ENCODE data around the gene FOSL2.

Gene FOSL2

DNA sequence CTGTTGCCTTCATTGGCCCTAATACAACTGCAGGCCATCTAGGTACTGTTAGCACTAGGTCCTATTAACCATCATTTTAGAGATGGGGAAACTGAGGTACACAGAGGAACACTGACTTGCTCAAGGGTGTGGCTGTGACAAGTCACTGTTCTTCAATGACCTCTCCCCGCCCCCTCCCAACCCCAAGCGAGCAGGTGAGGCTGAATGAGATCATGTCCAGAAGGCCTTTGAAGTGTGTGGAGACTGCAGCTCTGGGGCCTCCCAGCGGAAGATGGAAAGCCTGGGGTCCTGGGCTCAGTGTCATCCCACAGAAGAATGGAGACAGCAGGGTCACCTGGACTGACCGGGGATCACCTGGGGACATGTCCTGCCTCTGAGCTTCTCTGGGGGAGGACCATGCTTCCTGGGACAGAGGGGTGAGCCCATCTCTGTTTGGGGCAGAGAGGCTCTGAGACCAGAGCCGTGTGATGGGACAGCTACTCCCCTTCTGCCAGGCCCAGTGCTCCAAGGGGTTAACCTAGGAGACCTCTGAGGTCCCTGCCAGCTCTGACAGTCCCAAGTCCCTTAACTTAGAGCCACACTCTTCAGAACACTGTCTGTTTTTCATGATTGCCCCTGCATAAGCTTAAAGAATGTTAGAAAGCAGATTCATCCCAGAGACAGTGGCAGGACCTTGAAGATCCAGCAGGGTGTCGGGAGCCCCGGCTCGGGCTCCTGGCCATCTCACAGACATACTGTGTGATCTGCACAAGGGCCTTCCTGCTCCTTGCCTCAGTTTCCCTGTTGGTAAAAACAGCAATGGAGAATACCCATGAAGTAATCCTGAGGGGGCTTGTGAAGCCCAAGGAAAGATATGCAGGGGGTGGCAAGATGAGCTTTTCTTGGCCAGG lies 16.7 kb upstream of the FOSL2 start:
- DNase-seq, result no peak

DNA sequence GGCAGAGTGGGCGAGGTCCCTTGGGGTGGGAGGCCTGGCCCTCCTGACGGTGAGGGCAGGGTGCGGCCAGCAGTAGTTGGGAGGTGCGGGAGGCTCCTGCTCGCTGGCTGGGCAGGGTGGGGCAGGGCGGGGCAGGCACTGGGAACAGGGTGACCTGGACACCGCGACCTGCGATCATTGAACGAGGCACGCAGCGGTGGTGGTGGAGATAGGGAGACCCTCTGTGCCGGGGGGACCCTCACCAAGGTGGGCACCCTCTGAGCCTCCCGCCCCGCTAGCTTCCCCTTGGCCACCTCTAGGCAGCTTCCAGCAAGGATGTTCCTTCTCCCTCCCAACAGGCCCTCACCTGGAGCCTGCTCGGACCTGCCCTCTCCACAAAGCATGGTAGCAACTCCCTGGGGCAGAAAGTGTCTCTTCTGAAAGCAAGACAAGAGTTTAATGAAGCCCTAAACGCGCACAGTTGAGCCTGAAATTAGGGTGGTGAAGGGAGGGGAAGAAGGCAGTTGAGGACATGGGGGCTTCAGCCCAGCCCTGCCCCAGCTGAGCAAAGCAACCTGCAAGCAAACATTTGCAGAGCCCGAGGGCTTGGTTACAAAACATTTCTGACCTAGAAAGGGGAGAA lies 15.4 kb upstream of the FOSL2 start:
- no peak for DNase-seq

DNA sequence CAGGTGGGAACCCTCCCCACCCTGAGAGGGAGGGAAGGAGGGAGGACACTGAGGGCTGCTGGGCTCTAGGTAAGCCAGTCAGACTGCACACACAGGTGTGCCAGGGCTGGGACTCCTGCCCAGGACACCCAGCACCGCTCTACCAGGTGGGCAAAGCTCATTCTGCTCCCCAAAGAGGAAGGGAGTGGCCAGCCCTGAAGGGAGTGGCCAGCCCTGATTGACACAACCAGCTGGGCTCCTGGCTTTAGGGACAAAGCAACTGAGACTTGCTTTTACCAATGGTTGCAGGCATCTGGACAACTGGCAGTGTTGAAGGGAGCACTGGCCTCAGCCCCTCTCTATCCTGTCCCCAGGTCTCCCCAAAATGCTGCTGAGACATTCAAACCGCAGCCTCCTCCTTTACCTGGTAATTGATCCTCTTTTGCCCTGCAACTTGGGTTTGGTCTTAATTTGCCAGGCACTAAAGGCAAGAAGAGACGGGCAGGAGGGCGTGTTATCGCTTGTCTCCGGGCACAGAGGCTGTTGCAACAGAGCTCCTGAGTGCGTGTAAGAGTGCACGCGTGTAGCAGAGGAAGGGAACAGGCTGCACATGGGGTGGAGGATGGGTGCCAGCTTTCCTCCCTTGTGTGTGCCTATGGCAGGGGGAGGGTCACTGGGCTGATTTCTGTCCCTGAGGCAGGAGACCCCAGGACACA lies 14.5 kb upstream of the FOSL2 start:
- DNase-seq, result no peak

DNA sequence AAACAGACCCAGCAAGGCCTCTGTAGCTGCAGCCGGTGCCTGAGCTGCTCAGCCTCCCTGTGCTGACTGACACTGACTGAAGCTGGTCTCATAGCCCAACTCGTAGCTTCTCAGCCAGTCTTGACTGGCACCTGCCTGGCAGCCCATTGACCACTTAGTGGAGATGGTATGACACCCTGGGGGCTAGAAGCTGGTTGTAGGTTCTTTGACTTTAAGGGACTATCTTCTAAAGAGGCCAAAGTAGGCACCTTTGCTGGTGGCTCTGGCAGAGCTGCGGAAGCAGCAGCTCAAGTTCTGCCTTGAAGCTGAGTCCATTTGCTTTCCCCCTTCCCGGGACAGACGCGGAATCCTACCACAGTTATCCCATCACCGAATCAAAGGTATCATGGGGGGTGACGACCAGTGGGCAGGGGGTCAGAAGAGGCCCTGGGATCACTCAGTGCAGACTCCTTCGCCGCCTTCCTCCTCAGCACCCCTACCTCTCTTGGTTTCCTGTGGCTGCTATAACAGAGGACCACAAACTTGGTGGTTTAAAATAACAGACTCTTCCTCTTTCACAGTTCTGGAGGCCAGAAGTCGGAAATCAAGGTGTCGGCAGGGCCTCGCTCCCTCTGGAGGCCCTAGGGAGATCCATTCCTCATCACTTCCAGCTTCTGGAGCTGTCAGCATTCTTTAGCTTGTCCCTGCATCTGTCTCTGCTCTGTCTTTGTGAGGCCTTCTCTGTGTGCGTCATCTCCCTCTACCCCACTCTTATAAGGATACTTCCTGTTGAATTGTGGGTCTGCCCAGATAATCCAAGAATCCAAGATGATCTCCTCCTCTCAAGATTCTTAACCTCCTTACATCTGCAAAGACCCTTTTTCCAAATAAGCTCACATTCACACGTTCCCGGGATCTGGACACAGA lies 13.7 kb upstream of the FOSL2 start:
- no peak for DNase-seq

DNA sequence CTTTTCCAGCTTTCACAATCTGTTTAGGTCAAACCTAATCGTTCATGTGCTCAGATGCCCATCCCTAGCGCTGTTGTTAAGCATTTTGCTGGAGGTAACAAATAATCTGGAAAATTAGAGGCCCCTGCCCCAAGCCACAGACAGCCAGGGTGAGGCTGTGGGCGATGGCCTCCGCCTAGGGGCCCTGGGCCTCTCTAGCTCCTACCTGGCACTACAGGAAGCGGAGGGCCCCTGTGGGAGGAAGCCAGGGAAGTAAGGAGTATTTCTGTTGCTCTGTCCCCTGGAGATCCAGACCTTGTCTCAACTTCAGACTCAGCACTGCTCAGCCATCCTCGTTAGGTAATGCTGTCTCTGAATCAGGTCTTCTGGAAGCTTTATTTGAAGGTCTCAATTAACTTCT lies 12.4 kb upstream of the FOSL2 start:
- no peak for DNase-seq

DNA sequence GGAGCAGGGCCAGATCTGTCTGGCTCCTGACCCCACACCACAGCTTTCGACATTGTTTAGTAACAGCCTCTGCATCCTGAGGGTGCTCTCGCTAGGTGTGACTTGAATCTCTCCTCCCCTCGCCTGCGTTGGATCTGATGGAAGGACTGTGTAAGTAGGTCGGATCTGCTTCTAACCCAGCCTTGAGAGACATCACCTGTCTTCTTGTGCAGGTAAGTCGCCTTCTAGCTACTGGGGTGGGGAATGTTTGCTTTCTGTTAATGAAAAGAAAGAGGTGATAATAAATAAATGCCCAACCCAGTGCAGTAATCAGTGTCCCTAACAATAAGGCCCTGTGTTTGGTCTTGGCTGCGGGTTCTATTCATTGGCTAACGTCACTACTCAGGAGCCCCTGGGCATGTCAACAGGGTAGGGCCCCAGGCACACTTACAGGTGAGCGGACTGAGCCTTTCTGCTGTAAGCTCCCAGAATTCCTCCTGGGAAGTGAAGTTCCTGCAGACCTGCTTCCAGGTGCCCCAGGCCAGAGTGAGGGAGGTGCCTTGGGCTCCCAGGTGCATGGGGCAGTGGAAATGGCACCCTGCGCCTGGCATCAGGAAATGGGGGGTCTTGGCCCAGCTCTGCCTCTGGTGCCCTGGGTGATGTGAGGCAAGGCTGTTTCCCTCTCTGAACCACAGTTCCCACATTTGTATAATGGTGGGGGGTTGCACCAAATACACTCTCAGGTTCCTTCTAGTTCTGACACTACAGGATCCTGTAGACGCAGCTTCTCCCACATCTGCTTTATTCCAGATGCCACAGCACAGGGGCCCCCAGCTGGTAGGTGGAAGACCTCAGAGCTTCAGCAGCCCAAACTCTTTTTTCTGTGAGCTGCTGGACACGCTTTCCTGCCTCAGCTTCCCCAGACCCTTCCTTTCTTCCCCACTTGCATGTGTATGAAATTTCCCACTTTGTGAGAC lies 11.2 kb upstream of the FOSL2 start:
- no peak for DNase-seq

DNA sequence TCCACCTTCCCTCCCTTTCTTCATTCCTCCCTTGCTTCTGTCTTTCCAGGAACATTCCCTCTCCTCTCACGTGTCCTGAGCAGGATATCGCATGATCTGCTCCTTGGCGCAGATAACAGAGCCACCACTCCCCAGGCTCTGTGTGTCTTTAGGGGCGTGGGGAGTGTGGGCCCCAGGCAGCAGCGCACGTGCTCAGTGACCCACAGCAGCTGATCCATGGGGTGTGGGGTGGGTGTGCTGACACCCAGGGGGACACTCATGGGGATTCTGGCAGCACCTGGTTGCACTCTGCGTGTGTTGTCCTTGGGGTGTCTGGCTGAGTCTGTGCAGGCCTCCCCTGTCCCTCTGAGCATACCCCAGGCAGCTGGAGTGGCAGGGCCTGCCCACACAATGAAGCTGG lies 9.9 kb upstream of the FOSL2 start:
- no peak for DNase-seq

DNA sequence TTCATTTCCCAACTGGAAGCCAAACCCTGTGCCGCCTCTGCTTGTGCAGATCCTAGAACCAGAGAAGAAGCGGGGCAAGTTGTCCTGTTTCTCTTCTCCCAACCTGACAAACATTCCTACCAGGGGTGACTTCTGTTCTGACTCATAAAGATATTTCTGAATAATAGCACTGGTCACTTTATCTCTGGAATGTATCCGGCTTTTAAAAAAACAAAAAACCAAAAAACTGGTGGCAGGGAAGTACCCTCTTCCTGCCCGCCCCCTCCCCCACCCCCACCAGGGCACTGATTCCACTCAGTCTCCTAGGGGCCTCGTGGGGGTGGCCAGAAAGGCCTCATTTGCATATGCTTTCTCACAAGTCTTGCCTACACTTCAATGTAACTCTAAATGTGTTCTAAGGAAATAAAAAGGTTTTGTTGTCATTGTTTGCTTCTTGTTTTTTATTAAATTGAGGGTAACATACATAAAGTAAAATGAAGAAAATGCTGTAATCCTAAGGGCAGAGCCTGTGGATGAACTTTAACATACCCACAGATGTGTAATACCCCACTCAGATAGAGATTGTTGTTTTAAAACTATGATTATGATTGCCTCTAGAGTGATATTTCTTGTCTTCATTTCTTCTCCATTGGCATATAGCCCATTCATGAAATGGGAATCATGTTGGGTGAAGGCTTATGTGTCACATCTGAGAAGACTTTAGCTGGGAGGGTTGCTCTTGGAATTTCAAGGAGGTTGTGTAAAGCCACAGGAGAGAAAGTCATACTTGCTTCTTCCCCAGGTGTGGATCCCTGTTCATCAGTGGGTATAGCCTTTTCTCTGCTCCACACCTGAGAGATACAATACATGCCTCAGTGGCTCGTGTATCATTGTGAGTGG lies 5.3 kb upstream of the FOSL2 start:
- no peak for DNase-seq

DNA sequence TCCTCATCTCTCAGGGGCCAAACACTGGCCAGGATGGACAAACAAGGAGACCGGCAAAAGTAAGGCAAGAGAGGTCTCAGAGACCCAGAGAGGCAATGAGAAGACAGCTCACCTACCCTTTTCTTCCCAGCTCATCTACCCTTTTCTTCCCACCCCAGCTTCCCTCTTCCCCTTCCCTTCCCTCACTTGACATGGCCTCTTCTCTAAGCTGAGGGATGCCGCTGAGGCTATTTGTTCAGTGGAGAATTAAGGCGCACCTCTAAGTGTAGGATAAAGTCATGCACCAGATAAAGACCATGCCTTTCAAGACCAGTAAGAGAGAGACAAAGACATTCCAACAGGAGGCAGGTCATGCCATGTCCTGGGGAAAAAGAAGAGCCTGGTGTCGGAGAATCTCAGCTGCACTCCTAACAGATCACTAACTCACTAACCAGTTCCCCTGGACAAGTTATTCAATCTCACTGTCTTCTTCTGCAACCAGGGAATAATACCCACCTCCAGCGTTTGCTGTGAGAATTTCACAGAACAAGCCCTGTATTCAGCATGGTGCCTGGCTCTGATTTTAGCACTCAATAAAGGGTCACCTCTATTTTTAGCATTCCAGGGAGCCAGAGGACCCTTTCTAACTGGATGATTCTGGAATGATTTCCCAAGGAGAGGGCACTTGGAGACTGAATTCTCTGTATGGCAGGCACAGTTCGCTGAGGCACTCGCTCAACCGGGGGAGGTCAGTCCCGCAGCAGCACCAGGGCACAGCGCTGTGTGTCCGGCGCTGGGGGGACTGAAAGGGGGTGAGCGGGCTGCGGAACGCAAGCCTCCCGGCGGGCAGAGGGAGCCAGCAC lies 3.0 kb upstream of the FOSL2 start:
- DNase-seq, result no peak

DNA sequence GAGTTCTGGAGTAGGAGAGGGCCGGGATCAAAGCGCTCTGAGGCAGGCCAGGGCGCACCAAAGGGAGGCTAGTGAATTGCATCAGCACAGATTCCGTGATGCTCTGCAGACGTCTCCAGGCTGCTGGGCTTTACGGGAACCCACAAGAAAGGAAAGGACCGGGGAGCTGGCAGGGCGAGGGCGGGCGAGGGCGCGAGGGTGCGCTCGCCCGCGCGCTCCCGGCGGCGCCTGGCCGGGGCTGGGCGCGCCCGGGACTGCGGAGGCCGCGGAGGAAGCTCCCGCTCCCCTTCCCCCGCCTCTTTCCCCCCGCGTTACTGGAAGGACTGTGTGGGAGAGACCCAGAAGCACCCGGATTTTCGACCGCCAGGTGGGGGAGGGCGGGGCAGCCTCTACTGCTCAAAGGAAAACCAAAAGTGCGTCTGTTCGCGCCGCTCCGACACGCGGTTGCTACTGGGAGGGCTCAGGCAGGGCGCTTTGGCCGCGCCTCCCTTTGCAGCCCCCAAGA lies 2.4 kb upstream of the FOSL2 start:
- peak in 1 of 2 experiments; percentile 76 for DNase-seq

DNA sequence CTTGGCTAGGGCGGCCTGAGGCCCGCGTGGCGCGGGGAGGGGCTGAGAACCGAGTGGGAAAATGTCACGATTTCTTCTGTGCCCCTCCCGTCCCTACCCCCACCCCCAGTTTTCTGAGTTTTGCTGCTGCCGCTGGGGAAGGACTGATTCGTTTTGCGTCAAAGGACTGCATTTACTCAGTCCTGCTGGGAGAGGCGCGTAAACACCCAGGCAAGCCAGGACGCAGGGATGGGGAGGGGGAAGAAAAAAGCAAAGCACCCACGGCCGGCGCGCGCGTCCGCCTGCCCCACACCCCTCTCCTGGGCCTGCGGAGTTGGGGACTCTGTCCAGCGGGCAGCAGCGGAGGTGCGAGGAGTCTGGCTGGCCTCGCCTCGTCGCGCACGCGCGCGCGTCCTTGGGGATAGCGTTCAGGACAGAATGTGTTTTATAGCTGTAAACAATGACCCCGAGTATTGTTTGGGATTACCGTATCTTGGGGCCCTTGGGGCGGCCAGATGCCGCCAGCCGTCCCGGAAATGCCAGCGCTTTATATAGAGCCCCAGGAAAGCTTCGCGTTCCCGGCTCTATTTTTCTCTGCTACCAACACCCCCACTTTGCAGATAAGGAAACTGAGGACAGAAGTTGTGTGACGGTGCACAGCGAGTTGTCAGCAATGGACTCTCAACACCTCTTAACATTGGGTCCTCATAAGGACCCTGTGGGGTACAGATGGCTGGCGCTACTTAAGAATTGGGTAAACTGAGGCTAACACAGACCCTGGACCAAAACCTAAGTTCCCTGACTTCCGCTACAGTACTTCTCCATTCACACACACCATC lies 1.7 kb upstream of the FOSL2 start:
- peak in 1 of 2 experiments; percentile 52 for DNase-seq

DNA sequence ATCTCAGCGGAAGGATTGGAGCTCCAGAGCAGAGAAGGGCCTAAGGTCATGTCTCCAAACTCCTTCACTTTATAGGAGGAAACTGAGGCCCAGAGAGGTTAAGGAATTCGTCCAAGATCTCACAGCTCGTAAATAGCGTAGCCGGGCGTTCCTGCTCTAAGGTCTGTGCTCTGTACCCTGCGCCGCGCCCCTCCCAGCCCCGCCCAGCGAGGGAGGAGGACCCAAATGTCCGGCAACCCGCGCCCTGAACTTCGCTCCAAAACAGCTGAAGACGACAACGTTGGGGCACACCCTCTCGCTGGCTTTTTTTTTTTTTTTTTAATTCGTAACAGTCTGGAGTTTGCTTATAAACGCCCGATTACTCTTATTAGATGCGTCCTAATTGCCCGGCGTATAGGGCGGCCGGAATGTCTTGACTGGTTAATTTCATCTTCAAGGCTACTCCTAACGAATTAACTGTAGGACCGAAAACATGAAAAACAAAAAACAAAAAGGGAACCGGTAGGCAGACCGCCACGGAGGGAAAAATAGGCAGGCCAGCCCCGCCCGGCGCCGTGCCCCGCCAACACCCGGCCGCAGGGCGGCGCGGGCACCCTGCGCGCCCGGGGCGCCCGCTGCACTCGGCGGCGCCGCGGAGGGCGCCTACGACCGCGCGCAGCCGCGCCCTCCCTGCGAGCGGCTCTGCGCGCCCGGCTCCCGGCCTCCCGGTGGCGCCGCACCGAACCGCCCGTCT lies 928 bp upstream of the FOSL2 start:
- peak in 1 of 2 experiments; percentile 85 for DNase-seq

DNA sequence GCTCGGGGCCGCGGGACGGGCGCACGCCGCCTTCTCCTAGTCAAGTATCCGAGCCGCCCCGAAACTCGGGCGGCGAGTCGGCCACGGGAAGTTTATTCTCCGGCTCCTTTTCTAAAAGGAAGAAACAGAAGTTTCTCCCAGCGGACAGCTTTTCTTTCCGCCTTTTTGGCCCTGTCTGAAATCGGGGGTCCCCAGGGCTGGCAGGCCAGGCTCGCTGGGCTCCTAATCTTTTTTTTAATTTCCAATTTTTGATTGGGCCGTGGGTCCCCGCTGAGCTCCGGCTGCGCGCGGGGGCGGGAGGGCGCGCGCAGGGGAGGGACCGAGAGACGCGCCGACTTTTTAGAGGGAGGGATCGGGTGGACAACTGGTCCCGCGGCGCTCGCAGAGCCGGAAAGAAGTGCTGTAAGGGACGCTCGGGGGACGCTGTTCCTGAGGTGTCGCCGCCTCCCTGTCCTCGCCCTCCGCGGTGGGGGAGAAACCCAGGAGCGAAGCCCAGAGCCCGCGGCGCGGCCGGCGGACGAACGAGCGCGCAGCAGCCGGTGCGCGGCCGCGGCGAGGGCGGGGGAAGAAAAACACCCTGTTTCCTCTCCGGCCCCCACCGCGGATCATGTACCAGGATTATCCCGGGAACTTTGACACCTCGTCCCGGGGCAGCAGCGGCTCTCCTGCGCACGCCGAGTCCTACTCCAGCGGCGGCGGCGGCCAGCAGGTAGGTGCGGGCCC lies 617 bp downstream of the FOSL2 start:
- DNase-seq, result peak in 1 of 2 experiments; percentile 72

DNA sequence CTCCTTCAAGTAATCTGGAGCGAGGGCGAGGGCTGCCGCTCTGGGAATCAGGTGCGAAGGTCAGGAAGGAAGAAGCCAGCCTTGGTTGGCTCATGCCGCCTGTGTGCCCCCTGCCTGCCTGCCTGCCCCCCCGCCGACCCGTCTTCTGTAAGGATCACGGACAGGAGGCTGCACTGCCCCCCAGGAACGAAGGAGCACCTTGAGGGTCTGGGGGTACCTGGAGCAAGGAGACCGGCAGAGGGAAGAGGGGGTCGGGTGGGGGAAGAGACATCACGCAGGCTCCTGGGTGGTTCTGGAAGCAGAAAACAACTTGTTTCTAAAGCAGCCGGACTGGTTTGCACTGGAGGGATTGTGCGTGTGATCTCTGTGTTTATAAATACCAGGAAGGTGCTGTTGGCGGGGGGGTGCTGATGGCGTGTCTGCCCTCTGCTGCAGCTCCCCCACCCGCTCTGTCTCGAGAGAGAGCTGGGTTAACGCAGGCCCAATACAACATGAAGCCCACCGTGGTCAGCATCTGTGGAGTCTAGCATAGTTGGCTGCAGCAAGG lies 1.7 kb downstream of the FOSL2 start:
- peak in 1 of 2 experiments; percentile 29 for DNase-seq

DNA sequence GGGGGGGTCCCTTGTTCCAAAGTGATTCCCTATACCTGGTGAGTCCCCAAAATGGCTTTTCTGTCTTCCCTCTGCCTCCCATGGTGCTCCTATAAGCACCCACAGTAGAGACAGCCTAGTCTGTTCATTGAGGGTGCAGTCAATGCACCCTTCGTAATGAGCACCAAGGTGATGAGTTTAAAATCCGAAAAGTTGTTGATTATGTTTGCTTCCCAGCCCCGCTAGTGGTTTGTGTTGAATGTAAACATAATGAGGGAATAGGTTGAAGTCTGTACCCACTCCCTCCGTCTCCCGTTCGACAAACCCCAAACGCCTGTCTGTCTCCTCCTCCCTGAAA lies 2.3 kb downstream of the FOSL2 start:
- no peak for DNase-seq

DNA sequence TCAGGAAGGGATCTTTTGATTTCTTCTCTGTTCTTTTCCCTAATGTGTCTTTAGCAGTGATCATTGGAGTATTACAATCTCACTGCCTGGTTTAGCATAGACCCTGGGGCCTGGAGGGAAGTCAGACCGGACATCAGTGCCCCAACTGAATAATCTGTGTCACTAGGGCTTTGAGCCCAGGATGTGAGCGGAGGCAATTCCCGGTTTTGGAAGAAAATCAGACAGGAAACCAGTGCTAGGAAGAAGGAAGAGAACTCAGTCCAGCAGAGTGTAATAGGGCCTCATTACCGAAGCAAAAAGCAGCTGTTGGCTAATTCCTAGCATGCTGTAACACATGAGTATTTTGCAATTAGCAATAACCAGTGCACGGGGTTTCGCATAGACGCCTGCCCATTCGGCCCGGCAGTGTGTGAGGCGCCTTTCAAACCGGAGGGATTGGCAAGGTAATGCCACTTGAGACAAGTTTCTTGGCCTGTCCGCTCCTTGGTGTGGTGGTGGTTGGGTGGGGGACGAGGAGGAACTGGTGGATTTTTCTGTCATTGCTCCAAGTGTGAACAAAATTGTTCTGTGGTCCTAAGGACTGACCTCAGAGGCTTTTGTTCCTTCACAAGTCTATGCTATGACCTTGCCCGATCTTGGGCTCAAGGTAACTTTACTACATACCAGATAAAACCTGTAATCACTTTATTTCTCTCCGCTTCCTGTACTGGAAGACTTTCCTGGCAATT lies 2.8 kb downstream of the FOSL2 start:
- DNase-seq, result no peak
